Esophagus squamous epithelium (tissue), 4 donors: ENCODE results near the gene STARD3.

Source experiments
- CTCF ChIP-seq, 6 experiments: fragments of 450-650 bp in 4 of 6; fragments of 200-600 bp in 2 of 6; sonication (generic) in 2 of 6; IDR thresholded peaks; one replicate each; pipeline ENCODE4 v1.5.1; 2016 to 2019; ENCODE audit warnings: antibody characterized with exemption in 6 of 6, mild to moderate bottlenecking in 4 of 6, moderate library complexity in 4 of 6
- POLR2A ChIP-seq, 4 donors: fragments of 450-650 bp; IDR thresholded peaks; one replicate each; pipeline ENCODE4 v1.6.1; 2017; ENCODE audit warnings: antibody characterized with exemption in 4 of 4, mild to moderate bottlenecking in 4 of 4, moderate library complexity in 3 of 4

GRCh38 chr17:39638317-39638716 is 1.4 kb downstream of the STARD3 start:
- no peak for TF ChIP-seq CTCF (IDR thresholded peaks at IDR 0.05)
- no peak for TF ChIP-seq POLR2A (IDR thresholded peaks at IDR 0.05)
